CD8-positive, alpha-beta memory T cell (primary cell): Measurements from ENCODE around the gene SDF2L1. TPM values are rescaled to one million over a fixed set of nuclear protein-coding genes. Genes with fewer than 3 reads are reported as not detected.
A peak's percentile ranks its signal among the peaks of the same experiment; 100 is the strongest.

Source experiments
- CTCF ChIA-PET: fragments of 350-600 bp; sonication (Branson Sonifier 250); formaldehyde crosslinking; loops from one replicate; lab custom pipeline; 2021; ENCODE audit warnings: antibody characterized with exemption; lab: Charles Lee
- POLR2A ChIA-PET: fragments of 350-600 bp; sonication (Branson Sonifier 250); formaldehyde crosslinking; loops from one replicate; lab custom pipeline; 2021; ENCODE audit warnings: antibody characterized with exemption; lab: Charles Lee
- DNase-seq, 5 donors: peaks; one replicate each; pipeline versions ENCODE4 v3.0.0 to v3.0.0-alpha.2; 2020 to 2022; ENCODE audit warnings: mixed read lengths in 1 of 5
- H3K27ac ChIP-seq: one replicate; pipeline ENCODE4 v1.7.0; 2013; ENCODE audit warnings: low read depth, mild to moderate bottlenecking, low read length, moderate library complexity
- H3K27me3 ChIP-seq: 2 replicates; pipeline ENCODE4 v1.7.0; 2013; ENCODE audit warnings: low read length, mild to moderate bottlenecking; ENCODE audit not compliant: insufficient read depth, poor library complexity, severe bottlenecking
- H3K36me3 ChIP-seq: 2 replicates; pipeline ENCODE4 v1.7.0; 2013; ENCODE audit warnings: mild to moderate bottlenecking, low read length, moderate library complexity; ENCODE audit not compliant: insufficient read depth
- H3K4me1 ChIP-seq: 2 replicates; pipeline ENCODE4 v1.7.0; 2013; ENCODE audit warnings: mild to moderate bottlenecking, low read length, moderate library complexity; ENCODE audit not compliant: insufficient read depth
- H3K4me3 ChIP-seq: 2 replicates; pipeline ENCODE4 v1.7.0; 2013; ENCODE audit warnings: mild to moderate bottlenecking, low read length
- H3K9me3 ChIP-seq: 2 replicates; pipeline ENCODE4 v1.7.0; 2013; ENCODE audit warnings: mild to moderate bottlenecking, low read length
- H3K27ac Mint-ChIP-seq, 8 donors: one replicate each; pipeline ENCODE4 v1.8.0; 2020 to 2021; ENCODE audit warnings: mixed read lengths in 8 of 8, mild to moderate bottlenecking in 6 of 8, inconsistent platforms in 3 of 8, moderate library complexity in 3 of 8
- H3K27me3 Mint-ChIP-seq, 2 donors: one replicate each; pipeline ENCODE4 v1.8.0; 2020 to 2021; ENCODE audit warnings: mixed read lengths in 2 of 2, mild to moderate bottlenecking in 1 of 2, moderate library complexity in 1 of 2
- H3K36me3 Mint-ChIP-seq, 3 donors: one replicate each; pipeline ENCODE4 v1.8.0; 2020 to 2021; ENCODE audit warnings: mixed read lengths in 3 of 3, inconsistent platforms in 1 of 3, mild to moderate bottlenecking in 1 of 3
- H3K4me1 Mint-ChIP-seq, 3 donors: one replicate each; pipeline ENCODE4 v1.8.0; 2020 to 2021; ENCODE audit warnings: mixed read lengths in 3 of 3, inconsistent platforms in 1 of 3, mild to moderate bottlenecking in 1 of 3
- H3K4me3 Mint-ChIP-seq, 7 donors: one replicate each; pipeline ENCODE4 v1.8.0; 2020 to 2021; ENCODE audit warnings: mixed read lengths in 7 of 7, mild to moderate bottlenecking in 6 of 7, moderate library complexity in 4 of 7, inconsistent platforms in 2 of 7
- H3K9me3 Mint-ChIP-seq, 5 donors: one replicate each; pipeline ENCODE4 v1.8.0; 2020 to 2022; ENCODE audit warnings: mixed read lengths in 5 of 5, mild to moderate bottlenecking in 3 of 5, moderate library complexity in 2 of 5, inconsistent platforms in 1 of 5
- polyA plus RNA-seq: library from polyadenylated mRNA; unstranded; fragments of 300-500 nt; fragmentation: Illumina TruSeq; gene quantifications from one replicate; pipeline ENCODE4 v1.2.3, GENCODE V29; 2021
- total RNA-seq, 2 experiments: library from RNA; stranded (reverse); gene quantifications; one replicate each; pipeline ENCODE4 v1.2.3, GENCODE V29; 2021

Gene SDF2L1
- total and polyA plus RNA-seq, 3 experiments from 2014 or later: 71.5 to 99.6 (median 74.7) TPM

GRCh38 chr22:21684492-21685163 lies 42.5 kb downstream of the SDF2L1 start:
- peaks cover 4 to 11% (median 6%) of the 10 kb centered on the region in 3 donors for H3K4me1 Mint-ChIP-seq
- DNase-seq: no peak
- H3K4me3 Mint-ChIP-seq: no peak overlapping the region
- Histone ChIP-seq H3K4me3 (no peak overlapping the region), H3K4me1 (no peaks in the 10 kb centered on the region), H3K36me3 (peaks cover 39% of the 10 kb centered on the region), H3K27me3 (no peaks in the 10 kb centered on the region), H3K27ac (no peak overlapping the region), H3K9me3 (no peaks in the 10 kb centered on the region)
- H3K27ac Mint-ChIP-seq: peak overlapping the region in 2 of 8 donors; percentile 29 to 80
- CTCF ChIA-PET: no interaction called here
- no peaks in the 10 kb centered on the region for H3K9me3 Mint-ChIP-seq
- peaks cover 0 to 79% (median 10%) of the 10 kb centered on the region in 3 donors for H3K36me3 Mint-ChIP-seq
- POLR2A ChIA-PET: no interaction called here
- H3K27me3 Mint-ChIP-seq: no peaks in the 10 kb centered on the region

GRCh38 chr22:21685164-21685513 lies 43.0 kb downstream of the SDF2L1 start:
- Histone ChIP-seq H3K4me3 (no peak overlapping the region), H3K36me3 (peaks cover 41% of the 10 kb centered on the region), H3K4me1 (no peaks in the 10 kb centered on the region), H3K27ac (no peak overlapping the region), H3K27me3 (no peaks in the 10 kb centered on the region), H3K9me3 (no peaks in the 10 kb centered on the region)
- Mint-ChIP-seq H3K27ac (peak overlapping the region in 3 of 8 donors; percentile 36 to 80 (median 51)), H3K27me3 (no peaks in the 10 kb centered on the region), H3K4me1 (peaks cover 6 to 14% (median 7%) of the 10 kb centered on the region in 3 donors), H3K9me3 (no peaks in the 10 kb centered on the region), H3K4me3 (no peak overlapping the region), H3K36me3 (peaks cover 0 to 80% (median 10%) of the 10 kb centered on the region in 3 donors)
- no peak for DNase-seq
- POLR2A ChIA-PET: no interaction called here
- CTCF ChIA-PET: no interaction called here

GRCh38 chr22:21686193-21686608 lies 44.1 kb downstream of the SDF2L1 start:
- Mint-ChIP-seq H3K27ac (peak overlapping the region in 1 of 8 donors; percentile 69), H3K9me3 (no peaks in the 10 kb centered on the region), H3K4me3 (no peak overlapping the region), H3K4me1 (peaks cover 8 to 19% (median 10%) of the 10 kb centered on the region in 3 donors), H3K27me3 (no peaks in the 10 kb centered on the region), H3K36me3 (peaks cover 0 to 82% (median 6%) of the 10 kb centered on the region in 3 donors)
- peaks cover 41% of the 10 kb centered on the region for H3K36me3 ChIP-seq
- H3K9me3 ChIP-seq: no peaks in the 10 kb centered on the region
- no peak overlapping the region for H3K4me3 ChIP-seq
- ChIA-PET POLR2A (no interaction called here), CTCF (interaction anchor here (0.6 kb wide), 1 partner anchor 31 kb away, joined by 3 read pairs; no protein-coding TSS in a partner anchor)
- no peaks in the 10 kb centered on the region for H3K27me3 ChIP-seq
- H3K27ac ChIP-seq: no peak overlapping the region
- no peak for DNase-seq
- H3K4me1 ChIP-seq: no peaks in the 10 kb centered on the region

DNA sequence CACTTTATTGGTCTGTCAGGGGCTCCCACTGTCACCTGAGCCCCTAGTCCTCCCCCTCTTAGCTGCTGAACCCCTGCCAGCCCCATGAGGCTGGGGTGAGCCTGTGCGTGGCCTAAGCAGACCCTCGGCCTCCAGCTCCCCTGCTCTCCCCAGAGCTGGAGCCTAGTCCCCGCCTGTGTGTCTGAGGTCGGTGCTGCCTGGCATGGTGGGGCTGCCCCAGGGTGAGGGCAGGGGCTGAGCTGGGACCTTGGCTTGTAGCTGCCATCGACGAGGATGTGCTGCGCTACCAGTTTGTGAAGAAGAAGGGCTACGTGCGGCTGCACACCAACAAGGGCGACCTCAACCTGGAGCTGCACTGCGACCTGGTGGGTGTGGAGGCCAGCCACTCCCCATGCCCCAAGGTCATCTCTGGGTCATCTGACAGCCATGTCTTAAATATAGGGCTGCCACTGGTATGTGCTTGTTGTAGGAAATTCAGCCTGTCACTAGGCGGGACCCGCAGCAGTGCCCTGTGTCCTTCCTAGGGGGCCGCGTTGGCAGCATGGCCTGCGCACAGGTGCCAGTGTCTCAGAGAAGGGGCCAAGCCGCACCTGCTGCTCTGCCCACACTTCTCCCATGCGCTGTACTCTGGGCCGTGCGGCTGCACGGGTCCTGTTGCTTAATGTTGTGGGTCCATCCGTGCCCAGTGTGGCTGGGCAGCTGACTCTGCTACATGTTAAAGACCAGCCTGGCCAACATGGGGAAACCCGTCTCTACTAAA lies 44.7 kb downstream of the SDF2L1 start:
- Mint-ChIP-seq H3K4me3 (no peak overlapping the region), H3K9me3 (no peaks in the 10 kb centered on the region), H3K27me3 (no peaks in the 10 kb centered on the region), H3K4me1 (peaks cover 8 to 19% (median 10%) of the 10 kb centered on the region in 3 donors), H3K27ac (peak overlapping the region in 2 of 8 donors; percentile 56 to 69), H3K36me3 (peaks cover 0 to 80% (median 7%) of the 10 kb centered on the region in 3 donors)
- no peak overlapping the region for H3K4me3 ChIP-seq
- no peaks in the 10 kb centered on the region for H3K27me3 ChIP-seq
- POLR2A ChIA-PET: no interaction called here
- H3K27ac ChIP-seq: no peak overlapping the region
- no peak for DNase-seq
- CTCF ChIA-PET: no interaction called here
- peaks cover 41% of the 10 kb centered on the region for H3K36me3 ChIP-seq
- H3K9me3 ChIP-seq: no peaks in the 10 kb centered on the region
- H3K4me1 ChIP-seq: no peaks in the 10 kb centered on the region

- CTCF ChIA-PET: no interaction called here
- Histone ChIP-seq H3K4me3 (no peak overlapping the region), H3K36me3 (peaks cover 37% of the 10 kb centered on the region)
Measured at GRCh38 chr22:21687685-21688259, 45.7 kb downstream of the SDF2L1 start.

DNA sequence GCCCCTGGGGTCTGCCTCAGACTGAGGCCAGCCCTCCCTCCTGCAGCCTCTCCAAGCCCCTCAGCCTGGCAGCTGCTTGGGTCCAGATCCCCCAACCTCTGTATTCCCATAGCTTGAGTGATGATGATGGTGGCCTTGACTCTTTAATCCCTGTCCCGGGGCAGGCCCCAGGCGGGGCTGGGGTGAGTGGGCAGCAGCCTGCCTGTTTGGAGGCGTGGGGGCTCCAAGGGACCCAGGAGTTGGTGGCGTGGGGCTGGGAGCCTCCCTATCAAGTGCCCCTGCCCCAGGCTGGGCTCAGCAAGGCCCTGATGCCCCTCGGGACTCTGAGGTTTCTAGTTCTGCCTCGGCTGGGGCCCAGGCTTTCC lies 46.2 kb downstream of the SDF2L1 start:
- Mint-ChIP-seq H3K4me1 (peaks cover 8 to 19% (median 10%) of the 10 kb centered on the region in 3 donors), H3K36me3 (peaks cover 0 to 75% (median 5%) of the 10 kb centered on the region in 3 donors), H3K9me3 (no peaks in the 10 kb centered on the region), H3K4me3 (no peak overlapping the region), H3K27ac (peak overlapping the region in 1 of 8 donors; percentile 89), H3K27me3 (no peaks in the 10 kb centered on the region)
- Histone ChIP-seq H3K4me1 (no peaks in the 10 kb centered on the region), H3K9me3 (no peaks in the 10 kb centered on the region), H3K4me3 (no peak overlapping the region), H3K27me3 (no peaks in the 10 kb centered on the region), H3K27ac (no peak overlapping the region), H3K36me3 (peaks cover 36% of the 10 kb centered on the region)
- CTCF ChIA-PET: no interaction called here
- no peak for DNase-seq
- POLR2A ChIA-PET: no interaction called here

More at GRCh38 chr22:21687685-21688259, 45.7 kb downstream of the SDF2L1 start:
- Histone ChIP-seq H3K9me3 (no peaks in the 10 kb centered on the region), H3K27ac (no peak overlapping the region), H3K4me1 (no peaks in the 10 kb centered on the region), H3K27me3 (no peaks in the 10 kb centered on the region)
- H3K9me3 Mint-ChIP-seq: no peaks in the 10 kb centered on the region
- DNase-seq: no peak
- H3K27me3 Mint-ChIP-seq: no peaks in the 10 kb centered on the region
- POLR2A ChIA-PET: no interaction called here
- H3K27ac Mint-ChIP-seq: no peak overlapping the region
- H3K4me1 Mint-ChIP-seq: peaks cover 8 to 19% (median 10%) of the 10 kb centered on the region in 3 donors
- no peak overlapping the region for H3K4me3 Mint-ChIP-seq
- peaks cover 0 to 76% (median 7%) of the 10 kb centered on the region in 3 donors for H3K36me3 Mint-ChIP-seq

GRCh38 chr22:21688706-21689381 lies 46.7 kb downstream of the SDF2L1 start:
- H3K27ac Mint-ChIP-seq: peak overlapping the region in 6 of 8 donors; percentile 32 to 92 (median 72)
- ChIA-PET POLR2A (no interaction called here), CTCF (no interaction called here)
- H3K27me3 Mint-ChIP-seq: no peaks in the 10 kb centered on the region
- H3K4me3 Mint-ChIP-seq: no peak overlapping the region
- Histone ChIP-seq H3K4me1 (no peaks in the 10 kb centered on the region), H3K9me3 (no peaks in the 10 kb centered on the region), H3K4me3 (no peak overlapping the region), H3K36me3 (peaks cover 39% of the 10 kb centered on the region), H3K27ac (no peak overlapping the region), H3K27me3 (no peaks in the 10 kb centered on the region)
- peaks cover 8 to 19% (median 10%) of the 10 kb centered on the region in 3 donors for H3K4me1 Mint-ChIP-seq
- no peak for DNase-seq
- H3K9me3 Mint-ChIP-seq: no peaks in the 10 kb centered on the region
- H3K36me3 Mint-ChIP-seq: peaks cover 0 to 76% (median 5%) of the 10 kb centered on the region in 3 donors
